AG04450 (cell line): ENCODE results near the gene CDKAL1. TPM values are rescaled to one million over a fixed set of nuclear protein-coding genes. Genes with fewer than 3 reads are reported as not detected.
"Not testable (repeated sequence)": the region's sequence is repeated elsewhere in the genome, so short reads cannot be mapped to it uniquely, and the experiment has no call there.

Source experiments
- CTCF ChIA-PET: fragments of 300-600, 350-600 bp; formaldehyde crosslinking; extraction: SDS; loops from one replicate; lab custom pipeline; 2022; ENCODE audit warnings: antibody characterized with exemption, inconsistent platforms; lab: Charles Lee
- POLR2A ChIA-PET: fragments of 350-600 bp; formaldehyde crosslinking; extraction: SDS; loops from one replicate; lab custom pipeline; 2021; ENCODE audit warnings: antibody characterized with exemption, inconsistent platforms; lab: Yijun Ruan, JAX
- DNase-seq: peaks from one replicate; pipeline ENCODE4 v3.0.0-alpha.2; 2011; ENCODE audit warnings: low read depth, low spot score
- H3K27ac ChIP-seq: one replicate; pipeline ENCODE4 v1.5.1; 2012; ENCODE audit warnings: low read depth, low read length, control low read depth
- H3K27me3 ChIP-seq: one replicate; pipeline ENCODE4 v1.6.0; 2012; ENCODE audit warnings: low read length; ENCODE audit not compliant: control insufficient read depth, insufficient read depth
- H3K4me3 ChIP-seq: 2 replicates; pipeline ENCODE4 v1.5.1; 2011; ENCODE audit warnings: mild to moderate bottlenecking, low read depth, low read length, control low read depth
- H3K9me3 ChIP-seq: 2 replicates; pipeline ENCODE4 v1.5.1; 2012; ENCODE audit warnings: low read length; ENCODE audit not compliant: control insufficient read depth, insufficient read depth
- CTCF ChIP-seq: IDR thresholded peaks from 2 replicates; pipeline ENCODE4 v1.5.1; 2011; ENCODE audit warnings: low read depth, low read length, control low read depth, inconsistent platforms
- polyA plus RNA-seq: library from polyadenylated mRNA; depleted of rRNA; stranded (reverse); fragments of >200 nt; gene quantifications from 2 replicates; pipeline ENCODE4 v1.2.3, GENCODE V29; 2011

The CDKAL1 gene
- polyA plus RNA-seq, 1 experiment, result 9.2 TPM

DNA sequence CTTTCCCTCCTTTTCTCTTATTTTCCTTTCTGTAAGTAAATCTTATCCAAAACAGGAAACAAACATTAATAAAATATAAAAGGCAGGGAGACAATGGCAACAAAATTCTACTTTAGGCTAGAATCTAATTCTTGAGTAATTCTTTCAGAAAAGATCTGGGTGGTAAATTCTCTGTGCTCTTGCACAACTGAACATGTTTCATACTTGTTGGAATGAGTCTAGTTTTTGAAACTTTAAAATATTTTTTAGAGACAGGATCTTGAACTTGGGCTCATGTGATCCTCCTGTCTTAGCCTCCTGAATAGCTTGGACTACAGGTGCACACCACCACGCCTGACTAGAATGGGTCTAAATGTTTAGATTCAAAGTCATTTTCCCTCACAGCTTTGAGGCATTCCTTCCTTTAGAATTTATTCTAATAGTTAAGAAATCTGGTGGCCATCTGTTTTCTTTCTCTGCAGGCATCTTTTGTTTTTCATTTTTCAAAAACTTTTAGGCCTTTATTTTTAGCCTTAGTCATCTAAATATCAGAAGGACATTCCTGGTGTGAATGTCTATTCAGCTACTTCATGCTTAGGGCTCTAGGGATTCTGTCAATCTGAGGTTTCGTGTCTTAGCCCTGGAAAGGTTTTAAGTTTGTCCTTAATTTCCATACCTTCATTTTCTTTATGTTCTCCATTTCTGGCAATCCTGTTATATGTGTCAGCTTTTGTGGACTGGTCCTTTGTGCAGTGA is 76.5 kb downstream of the CDKAL1 start:
- DNase-seq, result no peak
- no peaks in the 10 kb centered on the region for H3K27me3 ChIP-seq
- no peak for TF ChIP-seq CTCF
- POLR2A ChIA-PET, result no interaction called here
- no peak overlapping the region for H3K27ac ChIP-seq
- no peak overlapping the region for H3K4me3 ChIP-seq
- CTCF ChIA-PET, result no interaction called here
- H3K9me3 ChIP-seq, result no peaks in the 10 kb centered on the region

DNA sequence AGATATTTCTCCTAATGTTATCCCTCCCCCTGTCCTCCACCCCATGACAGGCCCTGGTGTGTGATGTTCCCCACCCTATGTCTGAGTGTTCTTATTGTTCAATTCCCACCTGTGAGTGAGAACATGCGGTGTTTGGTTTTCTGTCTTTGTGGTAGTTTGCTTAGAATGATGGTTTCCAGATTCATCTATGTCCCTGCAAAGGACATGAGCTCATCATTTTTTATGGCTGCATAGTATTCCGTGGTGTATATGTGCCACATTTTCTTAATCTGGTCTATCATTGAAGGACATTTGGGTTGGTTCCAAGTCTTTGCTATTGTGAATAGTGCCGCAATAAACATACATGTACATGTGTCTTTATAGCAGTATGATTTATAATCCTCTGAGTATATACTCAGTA is 83.3 kb downstream of the CDKAL1 start:
- POLR2A ChIA-PET, CTCF ChIA-PET, H3K27ac ChIP-seq, H3K9me3 ChIP-seq, DNase-seq, H3K4me3 ChIP-seq, H3K27me3 ChIP-seq: not testable (repeated sequence)

DNA sequence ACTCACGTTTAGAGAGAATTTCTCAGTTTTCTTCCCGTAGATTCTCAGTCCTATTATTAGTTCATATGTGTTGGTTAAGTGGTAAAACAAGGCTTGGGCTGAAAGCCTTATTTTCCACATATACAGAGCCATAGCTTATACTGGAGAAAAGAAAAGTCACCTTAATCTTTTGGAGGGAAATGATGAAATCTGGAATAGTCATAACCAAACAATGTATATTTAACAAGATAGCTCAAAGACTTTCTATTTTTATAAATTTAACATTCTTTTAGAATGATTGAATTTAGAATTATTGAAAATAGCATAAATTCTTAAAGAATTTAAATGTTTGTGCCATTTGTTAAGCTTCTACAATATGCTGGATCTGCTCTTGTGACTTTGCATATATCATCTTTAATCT is 85.8 kb downstream of the CDKAL1 start:
- POLR2A ChIA-PET, result no interaction called here
- Histone ChIP-seq H3K27ac (no peak overlapping the region), H3K4me3 (no peak overlapping the region), H3K27me3 (no peaks in the 10 kb centered on the region), H3K9me3 (no peaks in the 10 kb centered on the region)
- CTCF ChIA-PET, result interaction anchor here (0.5 to 0.9 kb wide), 3 partner anchors 15 to 968 kb away, joined by 3 to 4 read pairs (median 4); no protein-coding TSS in a partner anchor
- no peak for DNase-seq
- no peak for TF ChIP-seq CTCF

- no peaks in the 10 kb centered on the region for H3K27me3 ChIP-seq
- no peak for DNase-seq
- POLR2A ChIA-PET, result no interaction called here
- H3K27ac ChIP-seq, result no peak overlapping the region
- no peak overlapping the region for H3K4me3 ChIP-seq
- CTCF ChIA-PET, result no interaction called here
- no peak for TF ChIP-seq CTCF
- H3K9me3 ChIP-seq, result no peaks in the 10 kb centered on the region
Measured at GRCh38 chr6:20623761-20624160, 89.5 kb downstream of the CDKAL1 start.

GRCh38 chr6:20626165-20626564 is 91.9 kb downstream of the CDKAL1 start:
- no peaks in the 10 kb centered on the region for H3K27me3 ChIP-seq
- TF ChIP-seq CTCF, result no peak
- POLR2A ChIA-PET, result no interaction called here
- H3K9me3 ChIP-seq, result no peaks in the 10 kb centered on the region
- CTCF ChIA-PET, result no interaction called here
- no peak overlapping the region for H3K4me3 ChIP-seq
- no peak overlapping the region for H3K27ac ChIP-seq
- no peak for DNase-seq
